Activated CD4-positive, alpha-beta T cell treated with anti-CD3 and anti-CD28 coated beads, Interleukin-2, amount 50 U/mL, for 16 hours (primary cell): ENCODE results near the gene CHERP.
"Not testable (repeated sequence)": the region's sequence is repeated elsewhere in the genome, so short reads cannot be mapped to it uniquely, and the experiment has no call there.

Source experiments
- DNase-seq: peaks from one replicate; pipeline ENCODE4 v3.0.0-alpha.2; 2020

Gene CHERP

DNA sequence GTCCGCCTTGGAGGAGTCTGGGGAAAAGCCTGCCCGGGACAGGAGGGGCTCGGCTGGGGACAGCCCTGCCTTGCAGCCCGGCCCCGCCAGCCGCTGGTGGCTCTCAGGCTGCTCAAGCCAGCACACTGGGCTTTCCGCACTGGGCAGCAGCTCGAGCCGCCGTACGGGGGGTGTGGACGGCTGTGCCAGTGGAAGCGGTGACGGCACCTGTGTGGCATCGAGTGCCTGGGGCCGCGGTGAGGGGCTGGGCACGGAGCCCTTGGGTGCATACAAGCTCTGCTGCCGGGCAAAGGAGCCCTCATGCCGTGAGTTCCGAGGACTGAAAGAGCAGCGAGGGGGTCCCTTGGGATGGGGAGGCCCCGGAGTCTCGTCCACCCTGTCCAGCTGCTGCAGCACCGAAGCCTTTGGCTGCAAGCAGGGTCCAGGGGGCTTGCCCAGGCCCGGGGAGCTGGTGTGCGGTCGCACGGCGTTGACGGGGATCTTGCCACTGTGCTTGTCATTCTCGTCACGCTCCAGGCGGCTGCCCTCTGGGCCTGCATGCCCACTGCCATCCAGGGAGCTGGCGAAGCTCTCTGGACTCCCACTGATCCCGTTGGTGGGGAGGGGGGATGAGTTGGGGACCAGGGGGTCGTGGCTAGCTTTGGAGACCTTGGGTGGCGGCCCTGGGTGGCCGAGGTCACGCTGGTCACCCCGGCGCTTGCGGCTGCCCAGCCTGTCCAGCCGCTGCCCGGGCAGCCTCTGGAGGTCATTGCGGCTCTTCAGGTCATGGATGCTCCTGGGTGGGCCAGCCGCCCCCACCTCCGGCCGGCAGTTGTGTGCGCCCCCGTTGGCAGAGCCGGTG lies 34.7 kb upstream of the CHERP start:
- DNase-seq, result no peak

DNA sequence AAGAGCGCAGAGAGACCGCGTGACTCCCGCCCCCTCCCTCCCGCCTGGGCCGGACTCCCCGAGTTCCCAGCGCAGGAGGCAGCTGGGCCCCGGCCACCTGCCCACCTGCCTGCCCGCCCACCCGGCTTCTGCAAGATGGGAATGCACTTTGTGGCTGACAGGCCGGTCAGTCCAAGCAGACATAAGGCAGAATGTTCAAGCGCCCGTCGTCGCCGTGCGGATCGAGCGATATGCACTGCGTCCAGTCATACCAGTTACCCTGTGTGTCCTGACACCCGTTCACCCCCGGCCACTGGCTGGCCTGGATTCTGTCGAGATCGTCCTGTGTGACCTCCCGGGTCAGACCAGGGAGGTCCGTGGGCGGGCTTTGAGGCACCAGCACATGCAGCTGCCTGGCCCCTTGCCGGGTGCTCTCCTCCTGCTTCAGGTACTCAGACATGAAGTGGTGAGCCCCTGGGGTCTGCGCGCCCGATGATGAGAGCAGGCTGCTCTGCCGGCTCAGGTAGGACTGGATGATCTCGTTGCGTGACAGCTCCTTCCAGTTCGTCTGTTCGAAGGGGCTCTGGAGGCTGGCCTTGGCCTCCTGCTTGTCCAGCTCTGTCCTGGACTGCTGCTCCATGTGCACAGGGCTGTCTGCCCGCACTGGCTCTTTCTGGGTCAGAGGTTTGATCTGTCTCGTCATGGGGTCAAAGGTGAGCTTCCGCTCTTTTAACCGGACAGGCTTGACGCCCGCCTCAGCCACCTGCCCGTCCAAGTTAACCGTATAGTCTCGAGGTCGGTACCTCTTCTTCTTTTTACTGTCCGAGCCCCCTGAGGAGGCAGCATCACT lies 33.8 kb upstream of the CHERP start:
- DNase-seq, result no peak

GRCh38 chr19:16575282-16575681 lies 33.0 kb upstream of the CHERP start:
- DNase-seq, result no peak

DNA sequence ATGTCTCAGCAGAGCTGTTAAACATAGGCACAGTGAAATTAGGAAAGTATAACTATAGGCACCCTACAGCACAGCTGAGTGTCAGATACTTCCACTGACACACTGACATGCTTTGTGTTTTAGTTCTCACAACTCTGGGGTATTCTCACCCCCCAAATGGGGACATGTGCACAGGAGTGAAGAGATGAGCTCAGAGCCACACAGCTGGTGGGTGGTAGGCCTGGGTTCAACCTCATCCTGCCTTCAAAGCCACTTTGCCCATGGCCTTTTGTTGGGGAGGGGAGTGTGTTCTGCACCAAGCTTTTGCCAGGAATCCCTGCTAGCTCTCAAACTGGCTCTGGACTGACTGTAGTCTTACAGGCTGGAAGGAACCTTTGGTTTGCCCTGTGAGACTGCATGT lies 31.7 kb upstream of the CHERP start:
- DNase-seq, result no peak

DNA sequence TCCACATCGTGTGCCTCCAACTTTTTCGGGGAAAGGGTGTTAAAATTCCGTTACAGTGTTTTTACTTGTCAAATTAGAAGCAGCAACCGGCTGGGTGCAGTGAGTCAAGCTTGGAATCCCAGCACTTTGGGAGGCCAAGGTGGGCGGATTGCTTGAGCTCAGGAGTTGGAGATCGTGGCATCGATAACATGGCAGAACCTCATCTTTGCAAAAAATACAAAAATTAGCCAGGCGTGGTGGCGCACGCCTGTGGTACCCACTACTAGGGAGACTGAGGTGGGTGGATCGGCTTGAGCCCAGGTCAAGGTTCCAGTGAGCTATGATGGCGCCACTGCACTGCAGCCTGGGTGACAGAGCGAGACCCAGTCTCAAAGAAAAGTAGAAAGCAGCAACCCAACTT lies 31.1 kb upstream of the CHERP start:
- DNase-seq, result no peak

GRCh38 chr19:16572332-16573211 lies 30.3 kb upstream of the CHERP start, which contains the start of gene SLC35E1:
TSS of gene SLC35E1 (minus strand) at chr19:16572415. CDS start at chr19:16572364, 51 bp downstream.
- peak; percentile 96 for DNase-seq

- peak; percentile 42 for DNase-seq
Measured at GRCh38 chr19:16571822-16572331, 29.6 kb upstream of the CHERP start.

DNA sequence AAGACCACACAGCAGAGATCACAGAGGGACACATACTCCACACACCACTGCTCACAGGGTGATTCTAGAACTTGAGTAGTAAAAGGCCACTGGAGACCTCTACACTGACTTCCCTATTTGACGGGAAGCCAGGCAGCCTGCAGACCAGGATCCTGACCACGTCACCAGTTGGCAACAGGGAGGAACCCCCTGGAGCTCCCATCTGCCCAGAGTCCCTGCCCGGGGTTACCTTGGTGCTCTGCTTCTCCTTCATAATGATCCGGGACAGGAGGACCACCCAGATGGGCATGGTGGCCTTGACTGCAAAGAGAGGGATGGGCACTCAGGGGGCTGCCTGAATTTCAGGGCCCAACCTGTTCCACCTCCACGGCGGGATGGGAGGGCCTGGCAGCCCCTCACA lies 29.0 kb upstream of the CHERP start:
- no peak for DNase-seq

- no peak for DNase-seq
Measured at GRCh38 chr19:16569609-16570320, 27.5 kb upstream of the CHERP start.

DNA sequence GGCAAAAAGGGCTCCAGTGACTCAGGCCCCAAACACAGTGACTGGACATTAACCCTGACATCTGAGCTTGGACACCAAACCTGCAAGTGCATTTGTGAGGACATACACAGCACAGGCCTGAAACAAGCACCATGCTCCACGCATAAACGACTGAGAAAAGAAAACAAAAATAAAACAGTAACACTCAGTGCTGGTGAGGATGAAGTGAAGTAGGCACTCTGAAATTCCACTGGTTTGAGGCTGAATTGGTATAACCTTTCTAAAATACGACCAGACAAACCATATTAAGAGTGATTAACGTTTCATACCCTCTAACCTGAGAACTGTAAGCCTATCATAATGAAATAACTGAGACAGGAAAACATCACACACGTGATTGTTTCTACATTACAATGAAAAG lies 24.5 kb upstream of the CHERP start:
- DNase-seq, result no peak

GRCh38 chr19:16566161-16566560 lies 23.9 kb upstream of the CHERP start:
- peak; percentile 79 for DNase-seq

DNA sequence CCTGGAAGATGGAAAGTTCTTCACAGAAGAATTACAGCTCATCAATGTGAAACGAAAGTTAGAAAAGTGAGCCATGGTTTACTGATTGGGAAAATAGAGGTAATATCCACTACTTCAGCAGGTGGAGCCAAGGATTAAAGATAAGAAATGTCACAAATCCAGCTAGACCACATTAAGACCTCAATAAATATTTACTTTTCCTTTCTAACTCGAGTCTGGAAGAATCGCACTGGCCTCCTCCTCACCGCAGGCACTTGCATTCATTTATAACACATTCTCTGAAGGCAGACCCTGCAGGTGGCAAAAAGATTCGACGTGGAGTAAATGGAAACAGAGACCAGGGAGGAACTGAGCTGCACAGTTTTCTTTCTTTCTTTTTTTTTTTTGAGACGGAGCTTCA lies 22.6 kb upstream of the CHERP start:
- no peak for DNase-seq

- no peak for DNase-seq
Measured at GRCh38 chr19:16562608-16563025, 20.4 kb upstream of the CHERP start.

- DNase-seq, result no peak
Measured at GRCh38 chr19:16561382-16561781, 19.1 kb upstream of the CHERP start.

- no peak for DNase-seq
Measured at GRCh38 chr19:16559780-16560276, 17.6 kb upstream of the CHERP start.

DNA sequence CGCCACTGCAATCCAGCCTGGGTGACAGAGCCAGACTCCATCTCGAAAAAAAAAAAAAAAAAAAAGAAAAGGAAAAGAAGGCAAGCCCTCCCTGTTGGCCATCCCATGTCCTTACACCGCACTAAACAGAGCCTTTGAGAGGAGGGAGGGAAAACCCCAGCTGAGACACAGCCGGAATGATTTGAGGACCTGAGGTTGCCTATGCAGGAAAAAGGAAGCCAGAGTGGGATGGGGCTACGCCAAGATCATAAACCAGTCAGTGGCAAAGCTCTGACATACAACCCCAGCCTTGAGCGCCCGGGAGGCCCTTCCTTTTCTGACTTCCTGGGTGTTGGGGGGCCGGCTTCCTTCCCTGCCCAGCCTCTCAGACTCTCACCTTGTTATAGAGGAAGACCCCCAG lies 12.5 kb upstream of the CHERP start:
- no peak for DNase-seq

- not testable (repeated sequence) for DNase-seq
Measured at GRCh38 chr19:16551902-16552301, 9.7 kb upstream of the CHERP start.

DNA sequence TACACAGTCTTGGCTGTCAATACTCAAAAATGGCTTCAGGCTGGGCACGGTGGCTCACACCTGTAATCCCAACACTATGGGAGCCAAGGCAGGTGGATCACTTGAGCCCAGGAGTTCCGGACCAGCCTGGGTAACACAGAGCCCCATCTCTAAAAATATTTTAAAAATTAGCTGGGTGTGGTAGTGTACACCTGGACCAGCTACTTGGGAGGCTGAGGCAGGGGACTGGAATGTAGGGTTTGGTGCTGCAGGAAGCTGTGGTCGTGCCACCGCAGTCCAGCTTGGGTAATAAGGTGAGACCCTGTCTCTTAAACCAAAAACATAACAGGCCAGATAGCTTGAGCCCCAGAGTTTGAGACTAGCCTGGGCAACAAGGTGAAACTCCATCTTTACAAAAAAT lies 6.7 kb upstream of the CHERP start:
- no peak for DNase-seq

- DNase-seq, result no peak
Measured at GRCh38 chr19:16544473-16545231, 2.4 kb upstream of the CHERP start.

DNA sequence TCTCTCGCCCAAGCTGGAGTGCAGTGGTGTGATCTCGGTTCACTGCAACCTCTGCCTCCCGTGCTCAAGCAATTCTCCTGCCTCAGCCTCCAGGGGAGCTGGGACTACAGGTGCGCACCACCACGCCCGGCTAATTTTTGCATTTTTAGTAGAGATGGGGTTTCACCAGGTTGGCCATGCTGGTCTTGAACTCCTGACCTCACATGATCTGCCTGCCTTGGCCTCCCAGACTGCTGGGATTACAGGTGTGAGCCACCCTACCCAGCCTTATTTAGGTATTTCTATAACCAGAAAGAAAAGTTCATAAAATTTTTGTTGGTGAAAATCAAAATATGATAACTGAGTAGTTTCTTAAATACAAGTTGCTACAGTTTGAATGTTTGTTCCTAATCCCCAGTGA lies 1.5 kb upstream of the CHERP start:
- not testable (repeated sequence) for DNase-seq

- no peak for DNase-seq
Measured at GRCh38 chr19:16542910-16543472, 754 bp upstream of the CHERP start.
